H54 (cell line): Measurements from ENCODE around the gene TRAF7.
"Not testable (repeated sequence)": the region's sequence is repeated elsewhere in the genome, so short reads cannot be mapped to it uniquely, and the experiment has no call there.

Source experiments
- DNase-seq: peaks from one replicate; pipeline ENCODE4 v3.0.0; 2011; ENCODE audit warnings: low spot score, mixed read lengths; ENCODE audit not compliant: insufficient read length
- FAIRE-seq: peaks from 3 replicates; lab custom pipeline; 2011; peaks lifted over from hg19 to GRCh38; lab: Jason Lieb, UNC
- POLR2A ChIP-seq: IDR thresholded peaks from 2 replicates; pipeline ENCODE4 v1.6.1; 2011; ENCODE audit warnings: low read depth, mild to moderate bottlenecking, low read length

The TRAF7 gene

DNA sequence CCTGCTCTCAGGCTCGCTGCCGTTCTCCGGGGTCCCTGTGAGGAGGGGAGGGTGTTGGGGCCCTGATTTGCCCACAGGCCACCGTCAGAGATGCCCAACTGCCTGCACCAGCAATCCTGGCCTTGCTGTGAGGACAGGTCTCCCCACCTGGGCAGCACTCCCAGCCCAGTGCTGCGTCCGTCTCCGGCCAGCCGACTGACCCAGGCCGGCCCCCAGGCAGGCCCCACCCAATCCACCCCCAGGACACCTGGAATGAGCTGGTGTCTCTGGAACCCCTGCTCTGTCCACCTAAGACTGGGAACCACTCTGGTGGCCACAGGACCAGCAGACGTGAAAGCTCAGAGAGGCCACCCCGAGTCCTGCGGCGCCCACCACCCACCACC is 40.0 kb upstream of the TRAF7 start:
- FAIRE-seq (no peak), DNase-seq (no peak)
- TF ChIP-seq POLR2A = no peak

GRCh38 chr16:2116428-2116827 is 39.2 kb upstream of the TRAF7 start:
- FAIRE-seq, DNase-seq: not testable (repeated sequence)

- DNase-seq, FAIRE-seq: not testable (repeated sequence)
These were observed 38.2 kb upstream of the TRAF7 start for GRCh38 chr16:2117341-2117740.

DNA sequence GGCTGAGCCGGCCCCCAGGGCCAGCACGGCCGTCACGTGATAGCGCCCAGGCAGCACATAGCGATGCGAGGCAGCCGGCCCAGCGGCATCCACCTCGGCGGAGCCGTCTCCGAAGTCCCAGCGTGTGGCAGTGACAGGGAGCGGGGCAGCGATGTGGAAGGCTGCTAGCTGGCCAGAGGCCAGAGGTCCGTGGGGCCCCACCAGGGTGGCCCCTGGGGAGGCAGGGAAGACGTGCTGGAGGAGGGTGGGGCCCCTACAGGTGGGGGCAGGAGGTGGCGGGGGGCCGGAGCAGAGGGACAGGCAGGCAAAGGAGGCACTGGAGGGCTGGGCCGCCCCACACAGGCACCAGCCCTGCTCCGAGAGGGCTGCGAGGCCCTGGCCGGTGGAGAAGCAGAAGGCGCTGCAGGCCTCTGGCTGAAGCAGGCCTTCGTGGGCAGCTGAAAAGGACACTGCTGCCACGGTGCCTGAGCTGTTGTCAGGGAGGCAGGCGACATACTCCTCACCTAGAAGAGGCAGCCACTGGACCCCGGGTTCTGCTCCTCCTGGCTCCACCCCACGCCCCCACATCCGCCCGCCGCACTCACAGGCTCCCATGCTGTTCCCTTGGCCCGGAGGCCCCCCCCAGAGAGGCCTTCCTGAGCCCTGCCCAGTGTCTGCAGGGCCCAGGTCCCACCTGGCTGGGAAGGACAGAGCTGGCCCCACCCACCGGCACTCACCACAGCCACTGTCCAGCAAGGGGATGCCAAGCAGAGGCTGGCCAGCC is 37.4 kb upstream of the TRAF7 start:
- not testable (repeated sequence) for DNase-seq, FAIRE-seq

GRCh38 chr16:2121325-2121724 is 34.3 kb upstream of the TRAF7 start:
- FAIRE-seq, DNase-seq: not testable (repeated sequence)

- FAIRE-seq (no peak), DNase-seq (no peak)
- TF ChIP-seq POLR2A = no peak
These were observed 33.7 kb upstream of the TRAF7 start for GRCh38 chr16:2121853-2122252.

DNA sequence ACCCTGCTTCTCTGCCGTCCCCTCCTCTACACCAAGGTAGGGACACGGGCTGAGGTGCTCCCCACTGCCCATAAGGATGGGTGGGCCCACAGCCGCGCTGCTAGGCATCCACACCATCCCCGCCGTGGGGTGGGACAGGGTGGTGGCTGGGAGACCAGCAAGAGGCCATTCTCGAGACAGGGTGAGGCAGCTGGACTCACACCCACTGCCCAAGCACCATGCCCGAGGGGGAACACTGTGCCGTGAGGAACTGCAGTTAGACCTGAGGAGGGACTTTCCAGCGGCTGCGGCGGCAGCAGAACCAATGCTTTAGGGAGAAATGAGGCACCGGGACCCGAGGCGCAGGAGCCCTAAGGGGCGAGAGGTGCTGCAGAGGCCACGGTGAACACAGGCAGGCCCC is 33.2 kb upstream of the TRAF7 start:
- FAIRE-seq (no peak), DNase-seq (no peak)
- no peak for TF ChIP-seq POLR2A

- DNase-seq, FAIRE-seq: not testable (repeated sequence)
These were observed 32.5 kb upstream of the TRAF7 start for GRCh38 chr16:2122934-2123683.

GRCh38 chr16:2123706-2124376 is 31.7 kb upstream of the TRAF7 start:
- not testable (repeated sequence) for FAIRE-seq, DNase-seq

- not testable (repeated sequence) for DNase-seq, FAIRE-seq
These were observed 31.2 kb upstream of the TRAF7 start for GRCh38 chr16:2124377-2124693.

- FAIRE-seq, DNase-seq: not testable (repeated sequence)
- peak; percentile 22; the same call in 1 of the 2 replicates for TF ChIP-seq POLR2A
These were observed 30.7 kb upstream of the TRAF7 start for GRCh38 chr16:2124694-2125444.

DNA sequence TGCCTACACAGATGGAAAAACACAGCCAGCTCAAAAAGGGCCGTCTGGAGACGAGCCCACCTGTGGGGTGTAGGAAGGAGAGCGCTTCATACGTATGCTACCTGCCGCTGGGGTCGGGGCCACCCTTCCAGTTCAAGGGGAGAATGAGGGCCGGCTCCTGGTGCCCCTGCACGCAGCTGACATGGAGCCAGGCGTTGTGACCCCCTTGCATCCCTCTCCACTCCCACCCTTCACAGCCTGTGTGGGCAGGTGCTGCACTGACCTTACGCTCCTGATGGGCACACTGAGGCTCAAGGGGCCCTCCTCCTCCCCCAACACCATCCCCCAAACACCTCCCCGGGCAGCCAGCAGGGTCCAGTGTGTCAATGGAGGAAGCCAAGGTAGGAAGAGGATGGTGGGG is 30.0 kb upstream of the TRAF7 start:
- DNase-seq, FAIRE-seq: not testable (repeated sequence)

- DNase-seq, FAIRE-seq: not testable (repeated sequence)
These were observed 29.3 kb upstream of the TRAF7 start for GRCh38 chr16:2126161-2126743.

DNA sequence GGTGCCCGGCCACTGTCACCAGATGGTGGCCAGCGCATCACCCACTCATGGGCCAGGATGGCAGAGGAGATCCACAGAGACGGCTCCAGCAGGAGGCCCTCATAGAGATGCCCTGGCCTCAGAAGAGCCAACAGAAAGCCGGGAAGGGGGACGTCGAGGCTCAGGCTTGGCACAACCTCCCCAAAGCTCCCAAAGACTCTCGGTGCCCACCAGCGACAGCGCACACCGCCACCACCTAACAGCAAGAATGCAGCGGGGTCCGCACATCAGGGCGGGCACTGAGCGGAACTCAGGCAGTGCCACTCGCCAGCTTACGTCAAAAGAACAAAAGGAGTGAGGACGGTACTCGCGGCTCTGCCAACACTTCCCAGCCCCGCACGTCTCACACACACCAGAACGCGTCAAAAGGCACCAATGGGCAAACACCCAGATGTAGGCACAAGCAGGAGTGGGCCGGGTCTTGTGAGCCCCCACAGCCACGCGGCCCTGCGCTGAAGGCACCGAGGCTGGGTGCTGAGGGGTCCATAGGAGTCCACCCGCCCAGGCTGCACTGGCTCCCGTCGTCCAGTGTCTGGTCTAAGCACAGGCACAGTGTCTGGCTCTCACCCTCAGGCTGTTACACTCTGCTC is 28.5 kb upstream of the TRAF7 start:
- FAIRE-seq, DNase-seq: not testable (repeated sequence)

- not testable (repeated sequence) for DNase-seq
These were observed 27.8 kb upstream of the TRAF7 start for GRCh38 chr16:2127630-2128280.

GRCh38 chr16:2129251-2129650 is 26.3 kb upstream of the TRAF7 start:
- DNase-seq = not testable (repeated sequence)

More at GRCh38 chr16:2127630-2128280, 27.8 kb upstream of the TRAF7 start:
- FAIRE-seq = not testable (repeated sequence)

GRCh38 chr16:2129890-2130447 is 25.6 kb upstream of the TRAF7 start:
- FAIRE-seq, DNase-seq: not testable (repeated sequence)

More at GRCh38 chr16:2129251-2129650, 26.3 kb upstream of the TRAF7 start:
- not testable (repeated sequence) for FAIRE-seq
